ENCODE results near the gene KIAA2012.

Gene KIAA2012

DNA sequence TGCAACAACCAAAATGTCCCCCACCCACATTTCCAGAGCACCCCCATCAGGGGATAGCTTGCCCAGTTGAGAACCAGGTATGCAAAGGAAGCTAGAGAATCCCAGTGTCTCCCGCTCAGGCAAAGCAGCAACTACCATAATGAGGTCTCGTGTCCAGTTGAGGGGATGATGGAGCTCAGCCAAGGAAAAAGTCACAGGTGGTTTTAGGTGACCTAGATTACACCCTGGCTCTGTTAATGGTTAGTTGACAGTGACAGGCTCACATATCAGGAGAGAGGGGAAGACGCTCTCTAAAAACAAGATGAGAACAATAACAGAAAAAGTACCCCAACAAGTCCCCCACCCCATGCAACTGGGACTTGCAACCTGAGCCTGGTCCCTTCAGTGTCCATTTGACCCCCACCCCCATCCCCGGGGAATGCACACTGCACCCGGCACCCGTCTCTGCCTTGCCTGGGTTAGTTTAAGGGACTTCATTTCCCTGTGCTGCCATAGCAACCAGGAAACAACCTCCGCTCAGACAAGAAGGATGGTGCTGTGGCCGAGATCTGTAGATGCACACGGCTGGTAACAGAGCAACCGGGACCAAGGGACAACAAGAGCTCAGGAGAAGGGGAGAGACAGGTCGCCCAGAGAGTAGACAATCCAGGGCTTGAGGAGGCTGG lies at the start of gene KIAA2012:
Gene KIAA2012 (plus strand): TSS at position 519 of the 665 bp plus-strand sequence. CDS start 373 bp downstream, outside the sequence.
- DNase-seq (ENCODE audit: insufficient read length, low spot score) (no peak), FAIRE-seq (no peak)
- no peak for TF ChIP-seq POLR2A (IDR thresholded peaks at IDR 0.05; ENCODE audit: low read depth, low read length)

DNA sequence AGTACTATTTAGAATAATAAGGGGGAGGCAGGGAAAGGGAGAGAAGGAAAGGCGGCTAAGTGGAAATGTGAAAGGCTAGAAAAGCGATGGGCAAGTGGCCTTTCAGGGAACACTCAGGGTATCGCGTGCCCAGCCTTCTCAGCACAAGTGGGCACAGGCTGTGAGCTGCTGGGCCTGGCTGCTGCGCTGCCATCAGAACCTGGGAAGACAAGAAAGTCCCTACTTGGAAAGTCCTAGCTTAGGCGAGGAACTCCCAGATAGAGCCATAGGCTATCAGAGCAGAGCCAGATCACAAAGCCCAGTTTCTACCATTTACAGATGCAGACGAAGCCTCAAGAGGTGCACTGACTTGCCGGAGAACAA lies 49.2 kb upstream of the KIAA2012 start:
- no peak for DNase-seq (ENCODE audit: insufficient read length, low spot score)
- TF ChIP-seq POLR2A (IDR thresholded peaks at IDR 0.05; ENCODE audit: low read depth, low read length): no peak
- FAIRE-seq: no peak

DNA sequence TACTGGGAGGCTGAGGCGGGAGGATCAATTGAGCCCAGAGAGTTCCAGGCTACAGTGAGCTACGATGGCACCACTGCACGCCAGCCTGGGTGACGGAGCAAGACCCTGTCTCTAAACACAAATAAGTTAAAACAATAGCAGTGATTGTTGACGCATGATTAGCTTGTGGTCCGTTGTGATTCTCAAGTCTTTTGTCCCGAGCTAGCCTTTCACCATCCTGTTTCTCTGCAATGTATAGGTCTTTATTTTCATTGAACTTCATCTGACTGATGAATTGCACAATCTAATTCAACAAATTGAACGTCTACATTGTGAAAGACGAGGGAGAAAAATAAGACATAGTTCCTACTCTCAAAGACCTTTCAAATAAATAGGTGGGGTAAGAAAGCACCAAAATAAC lies 48.2 kb upstream of the KIAA2012 start:
- DNase-seq (ENCODE audit: insufficient read length, low spot score): no peak
- FAIRE-seq: no peak
- no peak for TF ChIP-seq POLR2A (IDR thresholded peaks at IDR 0.05; ENCODE audit: low read depth, low read length)

DNA sequence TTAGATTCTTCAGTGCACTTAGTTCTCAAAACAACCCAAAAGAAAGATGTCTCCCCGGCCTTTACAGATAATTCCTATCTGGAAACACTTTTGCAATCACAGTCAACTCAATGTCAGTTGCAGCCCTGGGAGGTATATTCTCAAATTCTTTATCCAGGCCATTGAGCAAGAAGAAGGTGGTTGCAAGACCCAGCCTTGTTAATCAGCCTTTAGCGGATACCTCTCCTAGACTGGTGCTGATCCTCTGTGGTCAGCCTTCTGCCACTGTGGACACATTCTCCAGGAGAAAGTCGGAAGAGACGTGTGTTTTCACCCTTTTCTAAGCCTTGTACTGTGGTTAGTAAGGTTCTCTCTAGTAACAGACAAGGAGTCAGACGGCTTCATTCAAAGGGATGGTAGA lies 47.2 kb upstream of the KIAA2012 start:
- no peak for DNase-seq (ENCODE audit: insufficient read length, low spot score)
- FAIRE-seq: no peak
- no peak for TF ChIP-seq POLR2A (IDR thresholded peaks at IDR 0.05; ENCODE audit: low read depth, low read length)

DNA sequence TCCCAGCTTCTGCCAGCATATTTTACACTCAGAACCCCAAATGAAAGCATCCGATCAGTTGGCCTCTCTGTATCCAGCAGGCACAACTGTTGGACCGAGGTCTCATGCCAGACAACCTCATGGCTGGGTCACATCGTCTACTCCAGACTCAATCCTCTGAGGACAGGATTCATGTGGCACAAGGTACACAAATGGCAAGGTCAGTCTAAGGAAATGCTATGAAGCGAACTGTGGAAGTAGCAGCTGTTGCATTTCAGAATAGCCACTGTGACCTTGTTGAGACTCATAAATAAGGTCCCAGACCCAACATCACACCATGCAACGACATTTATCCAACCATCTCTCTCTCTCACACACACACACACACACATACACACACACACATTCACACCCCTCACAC lies 46.5 kb upstream of the KIAA2012 start:
- DNase-seq (ENCODE audit: insufficient read length, low spot score) (no peak), FAIRE-seq (no peak)
- no peak for TF ChIP-seq POLR2A (IDR thresholded peaks at IDR 0.05; ENCODE audit: low read depth, low read length)

DNA sequence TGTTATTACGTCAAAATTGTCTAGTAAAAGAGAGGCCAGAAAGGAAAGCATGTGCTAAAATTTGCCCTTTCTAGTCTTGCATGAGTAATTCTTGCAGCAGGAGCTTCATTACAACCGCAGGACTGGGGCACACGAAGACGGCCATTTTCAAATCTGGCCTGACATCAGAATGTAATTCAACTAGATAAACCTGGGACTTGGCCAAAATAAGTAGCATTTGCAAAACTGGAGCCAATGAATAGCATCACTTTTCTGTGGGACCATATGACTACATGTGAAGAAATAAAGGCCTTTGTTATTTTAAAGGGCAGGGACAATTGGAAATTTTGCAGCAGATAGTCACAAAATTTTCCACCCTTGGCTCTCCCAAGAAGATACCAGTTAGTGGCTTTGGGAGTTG lies 42.4 kb upstream of the KIAA2012 start:
- no peak for FAIRE-seq

DNA sequence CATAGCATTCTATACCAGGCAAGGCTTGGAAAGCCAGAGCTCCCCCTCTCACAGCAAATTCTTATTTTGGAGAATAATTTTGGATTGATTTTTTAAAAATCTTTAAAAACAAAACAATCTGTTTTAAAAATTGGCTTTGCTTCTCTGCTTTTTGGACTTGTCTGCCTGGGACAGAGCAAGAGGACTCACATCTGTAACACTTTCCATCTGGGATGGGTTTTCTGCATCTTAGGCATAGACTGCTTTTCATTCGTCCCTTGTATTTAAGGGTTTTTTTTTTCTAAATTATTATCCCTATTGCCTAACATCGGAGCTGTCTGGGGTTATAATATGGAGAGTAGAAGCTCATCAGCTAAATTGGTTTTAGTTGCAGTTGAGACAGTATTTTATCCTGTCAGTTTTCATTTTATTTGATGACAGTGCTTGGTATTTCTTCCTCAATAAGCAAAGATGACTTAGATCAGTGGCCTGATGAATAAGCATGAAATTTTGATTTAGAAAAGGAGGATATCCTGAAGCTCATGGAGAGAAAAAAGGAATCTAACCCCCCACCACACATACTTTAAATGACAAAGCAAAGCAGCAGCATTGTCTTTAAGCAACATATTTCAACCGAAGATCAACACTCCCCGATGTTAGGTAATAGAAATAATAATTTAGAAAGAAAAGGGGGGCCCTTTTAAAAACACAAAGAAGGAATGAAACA lies 41.7 kb upstream of the KIAA2012 start:
- no peak for TF ChIP-seq POLR2A (IDR thresholded peaks at IDR 0.05; ENCODE audit: low read depth, low read length)
- DNase-seq (ENCODE audit: insufficient read length, low spot score) (no peak), FAIRE-seq (no peak)

More for the DNA sequence above, 42.4 kb upstream of the KIAA2012 start:
- DNase-seq (ENCODE audit: insufficient read length, low spot score): no peak
- no peak for TF ChIP-seq POLR2A (IDR thresholded peaks at IDR 0.05; ENCODE audit: low read depth, low read length)

DNA sequence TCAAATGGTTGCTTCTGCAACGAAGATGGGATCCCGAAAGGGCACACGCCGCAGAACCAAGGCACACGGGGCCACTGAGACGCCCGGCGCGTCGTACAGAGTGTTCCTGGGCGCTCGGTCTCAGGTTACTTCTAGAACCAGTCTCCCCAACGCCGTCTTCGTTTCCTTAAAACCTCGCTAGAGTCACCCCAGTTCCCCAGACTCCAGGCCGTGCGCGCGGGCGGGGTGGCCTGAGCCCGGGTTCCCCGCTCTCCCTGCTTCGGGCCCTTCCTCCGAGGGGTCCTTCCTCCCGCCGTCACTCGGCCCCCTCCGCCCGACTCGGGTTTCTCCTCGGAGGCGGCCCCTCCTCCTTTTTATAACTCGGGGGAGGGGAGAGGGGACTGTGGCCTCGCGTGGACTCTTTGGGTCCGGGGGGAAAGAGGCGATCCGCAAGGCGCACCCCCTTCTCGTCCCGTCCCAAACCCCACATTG lies 40.2 kb upstream of the KIAA2012 start:
- no peak for FAIRE-seq
- DNase-seq (ENCODE audit: insufficient read length, low spot score): peak; percentile 66
- no peak for TF ChIP-seq POLR2A (IDR thresholded peaks at IDR 0.05; ENCODE audit: low read depth, low read length)

DNA sequence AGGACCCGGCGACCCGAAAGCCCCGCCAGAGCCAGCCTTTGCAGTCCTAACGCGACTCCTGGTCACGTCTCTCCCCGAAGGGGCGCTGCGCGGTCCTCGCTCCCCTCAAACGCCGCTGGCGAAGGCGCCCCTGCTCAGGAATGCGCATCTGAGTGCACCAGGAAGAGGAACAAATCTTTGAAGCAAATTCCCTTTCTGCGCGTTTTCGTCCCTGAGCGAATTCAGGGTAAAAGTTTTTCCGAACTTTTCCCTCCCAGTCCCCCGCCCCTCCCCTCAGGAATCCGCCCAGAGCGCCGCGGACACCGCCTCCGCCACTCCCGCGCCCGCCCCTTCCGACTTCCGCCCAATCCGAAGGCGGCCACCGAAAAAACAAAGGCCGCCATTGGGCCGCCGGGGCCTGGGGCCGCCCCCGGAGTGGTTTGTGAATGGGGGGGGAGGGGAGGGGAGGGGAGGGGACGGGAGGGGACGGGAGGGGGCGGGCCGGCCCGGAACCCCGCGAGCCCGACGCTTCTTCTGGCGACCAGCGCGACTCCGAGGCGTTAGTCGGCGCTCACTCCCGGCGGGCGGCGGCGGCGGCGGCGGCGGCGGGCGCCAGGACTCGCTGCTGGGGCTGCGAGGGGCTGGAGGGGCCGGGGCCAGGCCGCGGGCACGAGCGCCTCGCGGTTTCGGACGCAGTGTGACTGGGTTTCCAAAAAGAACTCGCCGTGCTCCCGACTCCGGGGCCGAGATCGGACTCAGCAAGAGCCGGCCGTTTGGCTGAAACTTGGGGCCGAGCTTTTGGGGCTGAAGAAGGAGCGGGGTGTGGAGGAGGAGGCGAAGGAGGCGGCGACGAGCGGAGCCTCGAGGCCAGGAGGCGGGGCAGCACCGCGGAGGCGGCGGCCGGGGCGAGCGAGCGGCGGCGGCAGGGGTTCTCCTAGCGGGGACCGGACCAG lies 39.5 kb upstream of the KIAA2012 start, which contains the start of gene FZD7:
Gene FZD7 (plus strand): TSS at position 539 of the 932 bp plus-strand sequence. CDS start 793 bp downstream, outside the sequence.
- peak; percentile 46; the same call in 1 of the 2 replicates for TF ChIP-seq POLR2A (IDR thresholded peaks at IDR 0.05; ENCODE audit: low read depth, low read length)
- FAIRE-seq (no peak), DNase-seq (ENCODE audit: insufficient read length, low spot score) (peak; percentile 83)

DNA sequence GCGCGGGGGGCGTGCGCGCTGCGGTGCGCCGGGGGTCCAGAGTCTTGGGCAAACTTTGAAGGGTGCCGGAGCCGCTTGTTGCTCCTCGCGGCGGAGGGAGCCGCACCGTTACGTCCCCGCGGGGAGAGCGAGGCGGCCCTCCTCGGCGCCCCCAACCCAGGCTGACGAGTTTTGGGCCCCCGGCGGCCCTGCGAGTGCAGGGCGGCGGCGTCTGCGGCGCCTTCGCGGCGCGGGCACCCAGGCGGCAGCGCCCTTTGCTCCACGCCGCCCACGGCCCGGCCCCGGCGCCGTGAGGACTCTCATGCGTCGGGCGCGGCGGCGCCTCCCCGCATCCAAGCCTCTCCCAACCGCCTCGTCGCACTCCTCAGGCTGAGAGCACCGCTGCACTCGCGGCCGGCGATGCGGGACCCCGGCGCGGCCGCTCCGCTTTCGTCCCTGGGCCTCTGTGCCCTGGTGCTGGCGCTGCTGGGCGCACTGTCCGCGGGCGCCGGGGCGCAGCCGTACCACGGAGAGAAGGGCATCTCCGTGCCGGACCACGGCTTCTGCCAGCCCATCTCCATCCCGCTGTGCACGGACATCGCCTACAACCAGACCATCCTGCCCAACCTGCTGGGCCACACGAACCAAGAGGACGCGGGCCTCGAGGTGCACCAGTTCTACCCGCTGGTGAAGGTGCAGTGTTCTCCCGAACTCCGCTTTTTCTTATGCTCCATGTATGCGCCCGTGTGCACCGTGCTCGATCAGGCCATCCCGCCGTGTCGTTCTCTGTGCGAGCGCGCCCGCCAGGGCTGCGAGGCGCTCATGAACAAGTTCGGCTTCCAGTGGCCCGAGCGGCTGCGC lies 38.6 kb upstream of the KIAA2012 start:
- peak; percentile 22 for DNase-seq (ENCODE audit: insufficient read length, low spot score)
- TF ChIP-seq POLR2A (IDR thresholded peaks at IDR 0.05; ENCODE audit: low read depth, low read length): no peak
- no peak for FAIRE-seq

DNA sequence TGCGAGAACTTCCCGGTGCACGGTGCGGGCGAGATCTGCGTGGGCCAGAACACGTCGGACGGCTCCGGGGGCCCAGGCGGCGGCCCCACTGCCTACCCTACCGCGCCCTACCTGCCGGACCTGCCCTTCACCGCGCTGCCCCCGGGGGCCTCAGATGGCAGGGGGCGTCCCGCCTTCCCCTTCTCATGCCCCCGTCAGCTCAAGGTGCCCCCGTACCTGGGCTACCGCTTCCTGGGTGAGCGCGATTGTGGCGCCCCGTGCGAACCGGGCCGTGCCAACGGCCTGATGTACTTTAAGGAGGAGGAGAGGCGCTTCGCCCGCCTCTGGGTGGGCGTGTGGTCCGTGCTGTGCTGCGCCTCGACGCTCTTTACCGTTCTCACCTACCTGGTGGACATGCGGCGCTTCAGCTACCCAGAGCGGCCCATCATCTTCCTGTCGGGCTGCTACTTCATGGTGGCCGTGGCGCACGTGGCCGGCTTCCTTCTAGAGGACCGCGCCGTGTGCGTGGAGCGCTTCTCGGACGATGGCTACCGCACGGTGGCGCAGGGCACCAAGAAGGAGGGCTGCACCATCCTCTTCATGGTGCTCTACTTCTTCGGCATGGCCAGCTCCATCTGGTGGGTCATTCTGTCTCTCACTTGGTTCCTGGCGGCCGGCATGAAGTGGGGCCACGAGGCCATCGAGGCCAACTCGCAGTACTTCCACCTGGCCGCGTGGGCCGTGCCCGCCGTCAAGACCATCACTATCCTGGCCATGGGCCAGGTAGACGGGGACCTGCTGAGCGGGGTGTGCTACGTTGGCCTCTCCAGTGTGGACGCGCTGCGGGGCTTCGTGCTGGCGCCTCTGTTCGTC lies 37.7 kb upstream of the KIAA2012 start:
- no peak for TF ChIP-seq POLR2A (IDR thresholded peaks at IDR 0.05; ENCODE audit: low read depth, low read length)
- no peak for DNase-seq (ENCODE audit: insufficient read length, low spot score)
- FAIRE-seq: no peak

DNA sequence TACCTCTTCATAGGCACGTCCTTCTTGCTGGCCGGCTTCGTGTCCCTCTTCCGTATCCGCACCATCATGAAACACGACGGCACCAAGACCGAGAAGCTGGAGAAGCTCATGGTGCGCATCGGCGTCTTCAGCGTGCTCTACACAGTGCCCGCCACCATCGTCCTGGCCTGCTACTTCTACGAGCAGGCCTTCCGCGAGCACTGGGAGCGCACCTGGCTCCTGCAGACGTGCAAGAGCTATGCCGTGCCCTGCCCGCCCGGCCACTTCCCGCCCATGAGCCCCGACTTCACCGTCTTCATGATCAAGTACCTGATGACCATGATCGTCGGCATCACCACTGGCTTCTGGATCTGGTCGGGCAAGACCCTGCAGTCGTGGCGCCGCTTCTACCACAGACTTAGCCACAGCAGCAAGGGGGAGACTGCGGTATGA lies 37.1 kb upstream of the KIAA2012 start:
- DNase-seq (ENCODE audit: insufficient read length, low spot score): no peak
- no peak for FAIRE-seq
- TF ChIP-seq POLR2A (IDR thresholded peaks at IDR 0.05; ENCODE audit: low read depth, low read length): no peak
